Measurements from ENCODE around the gene OXCT2. TPM values are rescaled to one million over a fixed set of nuclear protein-coding genes. Genes with fewer than 3 reads are reported as not detected.
"Not testable (repeated sequence)": the region's sequence is repeated elsewhere in the genome, so short reads cannot be mapped to it uniquely, and the experiment has no call there.

The OXCT2 gene
- total RNA-seq, 6 donors from 2014 or later: 0.46 to 2.8 (median 0.94) TPM; not detected in 2

DNA sequence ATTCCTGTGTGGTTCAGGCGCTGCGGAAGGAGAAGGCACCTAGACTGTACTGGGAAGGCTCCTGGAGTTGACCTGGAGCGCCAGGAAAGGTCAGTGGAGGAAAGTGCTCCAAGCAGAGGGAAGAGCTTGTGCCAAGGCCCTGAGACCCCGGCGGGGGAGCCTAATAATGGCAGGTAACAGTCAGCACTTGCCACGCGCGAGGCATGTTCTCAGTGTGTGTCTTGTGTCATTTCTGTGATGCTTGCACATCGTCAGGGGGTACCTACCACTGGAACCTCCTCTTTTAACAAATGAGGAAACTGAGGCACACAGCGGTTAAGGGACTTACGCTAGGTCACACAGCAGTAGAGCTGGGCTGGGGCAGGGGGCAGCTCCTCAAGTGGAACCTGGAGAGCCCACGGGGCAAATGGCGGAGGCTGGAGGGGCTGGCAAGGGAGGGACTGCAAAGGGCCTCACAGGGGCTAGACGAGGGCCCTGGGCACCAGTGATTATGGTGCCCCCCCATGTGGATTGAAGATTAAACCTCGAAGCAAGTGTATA, 18.5 kb upstream of the OXCT2 start:
- Histone ChIP-seq H3K4me3 (peak overlapping the region; percentile 27 to 74 (median 68)), H3K4me1 (peaks cover 4 to 30% (median 10%) of the 10 kb centered on the region in 4 donors), H3K36me3 (no peaks in the 10 kb centered on the region), H3K9me3 (no peaks in the 10 kb centered on the region), H3K27ac (peak overlapping the region in 3 of 4 donors; percentile 39 to 68 (median 48)), H3K27me3 (peaks cover 0 to 20% (median 2%) of the 10 kb centered on the region in 4 donors)
- no peak for DNase-seq
- no peak for ATAC-seq (ENCODE audit: low FRiP score in 2 of 2)
- WGBS, 2 donors: 64 to 65% methylated on average over 9 to 15 of the region's 15 CpGs
- TF ChIP-seq, protein P1, sequence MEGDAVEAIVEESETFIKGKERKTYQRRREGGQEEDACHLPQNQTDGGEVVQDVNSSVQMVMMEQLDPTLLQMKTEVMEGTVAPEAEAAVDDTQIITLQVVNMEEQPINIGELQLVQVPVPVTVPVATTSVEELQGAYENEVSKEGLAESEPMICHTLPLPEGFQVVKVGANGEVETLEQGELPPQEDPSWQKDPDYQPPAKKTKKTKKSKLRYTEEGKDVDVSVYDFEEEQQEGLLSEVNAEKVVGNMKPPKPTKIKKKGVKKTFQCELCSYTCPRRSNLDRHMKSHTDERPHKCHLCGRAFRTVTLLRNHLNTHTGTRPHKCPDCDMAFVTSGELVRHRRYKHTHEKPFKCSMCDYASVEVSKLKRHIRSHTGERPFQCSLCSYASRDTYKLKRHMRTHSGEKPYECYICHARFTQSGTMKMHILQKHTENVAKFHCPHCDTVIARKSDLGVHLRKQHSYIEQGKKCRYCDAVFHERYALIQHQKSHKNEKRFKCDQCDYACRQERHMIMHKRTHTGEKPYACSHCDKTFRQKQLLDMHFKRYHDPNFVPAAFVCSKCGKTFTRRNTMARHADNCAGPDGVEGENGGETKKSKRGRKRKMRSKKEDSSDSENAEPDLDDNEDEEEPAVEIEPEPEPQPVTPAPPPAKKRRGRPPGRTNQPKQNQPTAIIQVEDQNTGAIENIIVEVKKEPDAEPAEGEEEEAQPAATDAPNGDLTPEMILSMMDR (IDR thresholded peaks at IDR 0.05): no peak
- TF ChIP-seq POLR2A (IDR thresholded peaks at IDR 0.05) (no peak), POLR2AphosphoS5 (IDR thresholded peaks at IDR 0.05) (no peak), EP300 (IDR thresholded peaks at IDR 0.05) (no peak)

DNA sequence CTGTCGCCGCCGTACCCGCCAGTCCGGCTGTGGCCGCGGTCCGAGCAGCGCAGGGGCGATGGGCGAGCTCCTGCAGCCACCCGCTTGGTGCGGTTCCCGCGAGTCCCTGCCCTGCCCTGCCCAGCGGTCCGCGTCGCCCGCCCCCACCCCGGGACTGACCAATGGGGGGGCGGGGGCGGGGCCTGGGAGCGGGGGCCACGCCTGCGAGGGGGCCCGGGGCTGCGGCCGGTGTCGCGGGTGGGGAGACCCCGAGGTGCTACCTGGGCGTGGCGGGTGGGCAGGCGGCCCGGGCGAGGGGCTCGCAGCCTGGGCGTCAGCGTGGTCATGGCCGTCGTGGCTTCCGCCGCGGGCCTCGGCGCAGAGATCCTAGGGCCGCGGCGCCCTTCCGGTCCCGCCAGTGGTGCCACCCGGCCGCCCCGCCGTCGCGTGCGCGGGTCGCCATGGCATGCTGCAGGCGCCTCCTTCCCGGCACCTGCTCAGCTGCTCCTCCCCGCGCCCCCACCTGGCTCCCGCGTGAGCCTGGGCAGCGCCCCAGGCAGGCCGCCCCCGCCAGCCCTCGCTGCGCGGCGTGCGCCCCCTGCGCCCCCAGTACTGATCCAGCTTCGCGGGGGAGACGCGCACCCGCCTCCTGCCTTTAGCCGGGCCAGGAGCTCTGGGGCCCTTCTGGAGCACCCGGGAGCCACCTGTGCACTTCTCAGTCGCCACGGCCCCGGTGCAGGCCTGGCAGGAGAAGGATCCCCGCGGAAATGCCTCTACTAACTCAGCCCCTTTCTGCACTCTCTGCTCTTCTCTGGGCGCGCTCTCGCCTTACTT, 17.8 kb upstream of the OXCT2 start, which contains the start of gene BMP8B:
TSS of gene BMP8B (minus strand) at position 108 of the 813 bp plus-strand sequence. CDS start 380 bp downstream, outside the sequence.
- peak; percentile 75 to 92 for ATAC-seq (ENCODE audit: low FRiP score in 2 of 2)
- Histone ChIP-seq H3K27ac (peak within 1 kb of the TSS in 3 of 4 donors; percentile 39 to 68 (median 48)), H3K36me3 (no peaks in the 10 kb centered on the region), H3K27me3 (peaks cover 0 to 20% (median 2%) of the 10 kb centered on the region in 4 donors), H3K9me3 (no peaks in the 10 kb centered on the region), H3K4me1 (peaks cover 4 to 30% (median 10%) of the 10 kb centered on the region in 4 donors), H3K4me3 (peak within 1 kb of the TSS; percentile 27 to 74 (median 68))
- 4 to 9% methylated on average over 12 to 15 of the region's 91 CpGs for whole genome bisulfite sequencing, 2 donors
- DNase-seq: peak; percentile 81 to 94
- TF ChIP-seq POLR2A (IDR thresholded peaks at IDR 0.05): peak in 2 of 4 donors; percentile 5 to 37
- TF ChIP-seq, protein P1 (IDR thresholded peaks at IDR 0.05): peak in 1 of 6 experiments; percentile 6
- no peak for TF ChIP-seq EP300 (IDR thresholded peaks at IDR 0.05)
- no peak for TF ChIP-seq POLR2AphosphoS5 (IDR thresholded peaks at IDR 0.05)

DNA sequence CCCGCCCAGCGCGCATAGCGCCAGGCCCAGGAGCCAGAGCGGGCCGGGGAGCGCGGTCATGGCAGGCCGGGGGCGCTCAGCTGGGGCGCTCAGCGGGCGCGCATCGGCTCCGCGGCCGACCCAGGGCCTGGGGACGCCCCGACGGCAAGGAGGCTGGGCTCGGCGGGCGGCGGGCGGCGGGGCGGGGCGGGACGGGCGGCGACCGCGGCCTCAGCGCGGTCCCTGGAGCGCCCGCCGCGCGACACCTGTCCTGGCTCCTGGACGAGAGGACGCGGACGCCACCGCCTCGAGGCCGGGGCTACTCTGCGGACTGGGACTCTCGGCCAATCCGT, 17.2 kb upstream of the OXCT2 start:
- Histone ChIP-seq H3K9me3 (no peaks in the 10 kb centered on the region), H3K4me3 (peak overlapping the region in 3 of 4 donors; percentile 67 to 74 (median 69)), H3K36me3 (no peaks in the 10 kb centered on the region), H3K4me1 (peaks cover 4 to 30% (median 10%) of the 10 kb centered on the region in 4 donors), H3K27me3 (peaks cover 0 to 20% (median 2%) of the 10 kb centered on the region in 4 donors), H3K27ac (peak overlapping the region in 1 of 4 donors; percentile 68)
- TF ChIP-seq EP300 (IDR thresholded peaks at IDR 0.05): no peak
- TF ChIP-seq, protein P1 (IDR thresholded peaks at IDR 0.05): no peak
- TF ChIP-seq POLR2A (IDR thresholded peaks at IDR 0.05): no peak
- TF ChIP-seq POLR2AphosphoS5 (IDR thresholded peaks at IDR 0.05): no peak
- ATAC-seq (ENCODE audit: low FRiP score in 2 of 2): peak in 1 of 2 donors; percentile 4
- WGBS, 2 donors: no CpG with 5 or more reads among the region's 51 CpGs
- no peak for DNase-seq

DNA sequence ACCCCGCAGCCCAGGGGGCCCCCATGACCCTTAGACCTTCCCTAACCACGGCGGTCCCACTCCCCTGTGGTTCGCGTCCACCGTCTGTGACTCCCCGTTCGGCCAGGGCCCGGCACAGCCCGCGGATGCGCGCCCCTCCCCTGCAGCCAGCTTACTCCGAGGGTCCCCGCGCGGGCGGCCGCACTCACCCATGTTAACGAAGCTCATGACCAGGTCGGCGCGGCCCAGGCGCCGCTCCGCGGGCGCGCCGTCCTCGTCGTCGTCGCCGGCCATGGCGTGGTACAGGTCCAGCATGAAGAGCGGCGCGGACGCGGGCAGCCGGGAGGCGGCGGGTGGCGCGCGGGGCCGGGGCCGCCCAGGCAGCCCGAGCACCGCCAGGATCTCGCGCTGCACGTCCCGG, 16.8 kb upstream of the OXCT2 start:
- not testable (repeated sequence) for ATAC-seq (ENCODE audit: low FRiP score in 2 of 2); H3K9me3 ChIP-seq; H3K27ac ChIP-seq; H3K36me3 ChIP-seq
- Histone ChIP-seq H3K27me3 (peaks cover 0 to 20% (median 2%) of the 10 kb centered on the region in 4 donors), H3K4me3 (peak overlapping the region in 3 of 4 donors; percentile 67 to 74 (median 69)), H3K4me1 (peaks cover 4 to 30% (median 10%) of the 10 kb centered on the region in 4 donors)
- peak in 1 of 2 donors; percentile 86 for DNase-seq
- WGBS, 2 donors: 36% methylated on average over 14 of the region's 55 CpGs; no CpG with 5 or more reads in 1 of the 2 donors

DNA sequence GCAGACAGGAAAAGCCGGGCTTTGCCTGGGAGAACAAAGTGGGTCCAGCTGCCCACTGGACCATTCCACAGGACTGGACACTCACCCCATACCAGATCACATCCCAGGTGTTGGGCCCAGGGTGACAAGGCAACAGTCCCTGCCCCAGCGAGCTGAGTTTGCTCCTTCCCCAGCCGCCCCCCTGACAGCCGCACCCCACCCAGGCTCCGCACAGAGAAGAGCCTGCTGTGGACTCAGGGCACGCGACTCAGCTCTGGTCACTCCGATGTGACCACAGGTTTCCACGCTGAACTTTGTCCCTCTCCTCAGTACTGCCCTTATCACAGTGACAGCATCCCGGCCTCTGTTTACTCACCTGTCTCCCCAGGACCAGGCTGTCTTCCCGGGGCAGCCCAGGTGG, 16.3 kb upstream of the OXCT2 start:
- no peak for DNase-seq
- Histone ChIP-seq H3K27ac (no peak overlapping the region), H3K4me3 (no peak overlapping the region), H3K9me3 (no peaks in the 10 kb centered on the region), H3K36me3 (no peaks in the 10 kb centered on the region), H3K27me3 (peaks cover 0 to 20% (median 2%) of the 10 kb centered on the region in 4 donors), H3K4me1 (peaks cover 4 to 30% (median 10%) of the 10 kb centered on the region in 4 donors)
- ATAC-seq (ENCODE audit: low FRiP score in 2 of 2): no peak
- WGBS, 2 donors: 57 to 70% methylated on average over 5 to 8 of the region's 11 CpGs
- TF ChIP-seq, protein P1 (IDR thresholded peaks at IDR 0.05): no peak
- no peak for TF ChIP-seq POLR2AphosphoS5 (IDR thresholded peaks at IDR 0.05)
- TF ChIP-seq EP300 (IDR thresholded peaks at IDR 0.05): no peak
- no peak for TF ChIP-seq POLR2A (IDR thresholded peaks at IDR 0.05)

DNA sequence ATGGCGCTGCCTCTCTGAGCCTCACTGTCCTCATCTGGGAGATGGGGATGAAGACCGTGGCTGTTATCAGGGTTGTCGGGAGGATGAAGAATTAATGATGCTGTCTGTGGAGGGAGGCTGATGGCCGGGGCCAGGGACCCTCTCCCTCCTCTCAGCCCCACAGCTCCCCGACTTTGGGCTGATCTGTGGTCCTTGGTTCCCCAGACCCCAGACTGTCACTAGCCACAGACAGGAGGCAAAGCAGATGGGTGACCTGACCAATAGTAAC, 15.9 kb upstream of the OXCT2 start:
- Histone ChIP-seq H3K4me1 (peaks cover 4 to 30% (median 10%) of the 10 kb centered on the region in 4 donors), H3K27me3 (peaks cover 0 to 20% (median 2%) of the 10 kb centered on the region in 4 donors)
- not testable (repeated sequence) for H3K4me3 ChIP-seq; H3K9me3 ChIP-seq; H3K36me3 ChIP-seq; ATAC-seq (ENCODE audit: low FRiP score in 2 of 2); H3K27ac ChIP-seq; DNase-seq
- whole genome bisulfite sequencing, 2 donors: 84 to 92% methylated on average over 5 of the region's 5 CpGs

DNA sequence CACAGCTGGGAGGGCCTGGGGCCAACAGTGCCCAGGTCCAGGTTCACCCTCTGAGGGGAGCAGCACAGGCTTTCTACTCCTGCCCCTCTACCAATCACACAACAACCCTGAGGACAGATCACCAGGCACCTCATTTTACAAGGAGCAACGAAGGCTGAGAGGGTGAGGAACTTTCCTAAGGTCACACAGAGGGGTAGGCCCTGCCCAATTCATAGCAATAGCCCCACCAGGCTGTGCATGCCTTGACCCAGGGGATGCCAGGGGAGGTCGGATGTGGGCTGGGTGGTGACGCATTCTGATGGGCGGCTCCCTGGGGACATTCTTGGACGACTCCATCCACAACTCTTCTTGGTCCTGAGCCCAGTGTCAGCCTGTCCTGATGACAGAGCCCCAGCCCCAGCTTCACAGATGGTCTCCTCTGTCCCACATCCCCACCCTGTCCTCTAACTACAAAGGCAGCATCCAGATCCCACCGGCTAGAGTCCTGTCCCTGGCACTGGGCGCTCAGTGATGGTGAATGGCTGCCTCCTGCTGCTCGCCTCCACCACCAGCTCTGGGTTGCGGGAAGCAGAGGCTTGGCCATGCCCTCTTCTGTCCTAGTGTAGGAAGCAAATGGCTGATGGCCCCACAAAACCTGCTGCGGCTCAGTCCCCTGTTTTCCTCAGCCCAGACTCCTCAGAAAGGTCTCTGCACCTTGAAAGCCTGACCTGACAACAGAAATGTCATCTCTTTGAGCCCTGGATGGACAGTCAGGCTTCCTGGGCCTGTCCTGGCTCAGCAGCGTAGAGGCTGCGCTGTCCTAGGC, 15.4 kb upstream of the OXCT2 start:
- peaks cover 0 to 20% (median 2%) of the 10 kb centered on the region in 4 donors for H3K27me3 ChIP-seq
- H3K4me1 ChIP-seq: peaks cover 4 to 30% (median 10%) of the 10 kb centered on the region in 4 donors

More for the DNA sequence above, 15.4 kb upstream of the OXCT2 start:
- not testable (repeated sequence) for ATAC-seq (ENCODE audit: low FRiP score in 2 of 2); H3K9me3 ChIP-seq; H3K4me3 ChIP-seq; DNase-seq; H3K27ac ChIP-seq; H3K36me3 ChIP-seq
- 86 to 92% methylated on average over 3 to 10 of the region's 12 CpGs for WGBS, 2 donors
